Kidney (tissue), 14 donors: Measurements from ENCODE around the gene SP140L. TPM values are rescaled to one million over a fixed set of nuclear protein-coding genes. Genes with fewer than 3 reads are reported as not detected.

Experiments used
- DNase-seq, 5 donors: peaks; one replicate each; pipeline ENCODE4 v3.0.0-alpha.2; 2013 to 2020
- FAIRE-seq: peaks from 2 replicates; lab custom pipeline; 2012; peaks lifted over from hg19 to GRCh38; lab: Jason Lieb, UNC
- H3K27ac ChIP-seq, 2 donors: one replicate each; pipeline ENCODE4 v1.7.0; 2013; ENCODE audit warnings: low read depth in 2 of 2, low read length in 2 of 2, inconsistent platforms in 1 of 2
- H3K27me3 ChIP-seq: one replicate; pipeline ENCODE4 v1.7.1; 2013; ENCODE audit warnings: low read length, inconsistent platforms; ENCODE audit not compliant: control insufficient read depth, insufficient read depth
- H3K36me3 ChIP-seq, 3 donors: one replicate each; pipeline versions ENCODE4 v1.7.0 to v1.7.1; 2013; ENCODE audit warnings: low read length in 3 of 3, control low read depth in 1 of 3, inconsistent platforms in 1 of 3; ENCODE audit not compliant: insufficient read depth in 3 of 3, control insufficient read depth in 2 of 3
- H3K4me1 ChIP-seq, 3 donors: one replicate each; pipeline versions ENCODE4 v1.7.0 to v1.7.1; 2013; ENCODE audit warnings: low read length in 3 of 3, inconsistent platforms in 1 of 3, low read depth in 1 of 3; ENCODE audit not compliant: control insufficient read depth in 2 of 3, insufficient read depth in 2 of 3
- H3K4me3 ChIP-seq, 3 donors: one replicate each; pipeline versions ENCODE4 v1.7.0 to v1.8.1; 2013; ENCODE audit warnings: low read length in 3 of 3, control low read depth in 1 of 3, inconsistent platforms in 1 of 3
- H3K9ac ChIP-seq, 3 donors: one replicate each; pipeline versions ENCODE4 v1.7.0 to v1.7.1; 2013; ENCODE audit warnings: low read length in 3 of 3, control low read depth in 1 of 3, inconsistent platforms in 1 of 3
- H3K9me3 ChIP-seq, 3 donors: one replicate each; pipeline versions ENCODE4 v1.7.0 to v1.7.1; 2013; ENCODE audit warnings: low read length in 3 of 3, control low read depth in 1 of 3, inconsistent platforms in 1 of 3; ENCODE audit not compliant: control insufficient read depth in 2 of 3, insufficient read depth in 1 of 3
- CTCF ChIP-seq: IDR thresholded peaks from 3 replicates; pipeline ENCODE4 v1.5.1; 2012; ENCODE audit warnings: mild to moderate bottlenecking, moderate library complexity, borderline replicate concordance; ENCODE audit not compliant: insufficient read depth; ENCODE audit errors: extremely low read depth
- intact Hi-C: fragments of 100-400 bp; cut with DNase I; formaldehyde crosslinking; loops from one replicate; pipeline ENCODE4 v1.11.1; 2022
- polyA plus RNA-seq: library from polyadenylated mRNA; stranded (reverse); fragments of 350-450 nt; fragmentation: Illumina TruSeq; extraction: RNeasy Lipid Tissue Mini Kit (QIAGEN cat#74804); gene quantifications from one replicate; pipeline ENCODE4 v1.2.3, GENCODE V29; 2014; ENCODE audit warnings: low read depth, low replicate concordance; ENCODE audit not compliant: insufficient read depth
- total RNA-seq: library from RNA; stranded (reverse); fragmentation: NEBNext Ultra II Directional; extraction: Animal tissue kit (Norgen Biotek cat#: 25700); gene quantifications from one replicate; pipeline ENCODE4 v1.2.1, GENCODE V29; 2021
- donor health status: control.
- donor health status: control.
- donor health status: control.
- donor health status: control.
- donor health status: control.
- donor health status: DM: yes; HTN: yes; CAD: no.
- donor health status: Normal renal cell carcinoma (clear cell type).

The SP140L gene
- total and polyA plus RNA-seq, 2 donors from 2014 or later = 4.6 to 23.8 TPM

GRCh38 chr2:230412846-230413245, 85.9 kb downstream of the SP140L start:
- no peak for TF ChIP-seq CTCF
- DNase-seq (no peak), FAIRE-seq (no peak)
- H3K27ac ChIP-seq = no peak overlapping the region
- no peaks in the 10 kb centered on the region for H3K36me3 ChIP-seq
- no peaks in the 10 kb centered on the region for H3K27me3 ChIP-seq
- H3K4me1 ChIP-seq = peaks cover 0 to 29% (median 25%) of the 10 kb centered on the region in 3 donors
- no peaks in the 10 kb centered on the region for H3K9me3 ChIP-seq
- no peak overlapping the region for H3K9ac ChIP-seq
- H3K4me3 ChIP-seq = no peak overlapping the region
- intact Hi-C loops = no loop called here

DNA sequence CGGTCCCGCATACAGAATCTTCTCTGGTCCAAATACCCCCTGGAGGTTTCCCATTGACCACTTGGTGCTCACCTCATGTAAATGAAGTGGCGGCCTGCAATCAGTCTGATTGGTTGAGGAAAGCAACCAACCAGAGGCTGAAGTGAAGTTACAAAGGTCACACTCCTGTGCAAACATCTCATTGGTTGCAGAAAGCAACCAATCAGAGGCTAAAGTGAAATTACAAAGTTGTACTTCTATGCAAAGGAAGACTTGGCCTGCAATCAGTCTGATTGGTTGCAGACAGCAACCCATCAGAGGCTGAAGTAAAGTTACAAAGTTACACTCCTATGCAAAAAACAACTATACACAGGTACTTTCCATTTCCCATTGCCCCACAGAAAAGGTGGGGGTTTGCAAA, 86.5 kb downstream of the SP140L start:
- H3K4me3 ChIP-seq = no peak overlapping the region
- H3K9me3 ChIP-seq = no peaks in the 10 kb centered on the region
- no peaks in the 10 kb centered on the region for H3K27me3 ChIP-seq
- H3K4me1 ChIP-seq = peaks cover 0 to 34% (median 27%) of the 10 kb centered on the region in 3 donors
- intact Hi-C loops = no loop called here
- no peak for DNase-seq
- H3K9ac ChIP-seq = no peak overlapping the region
- no peak for FAIRE-seq
- TF ChIP-seq CTCF = no peak
- no peaks in the 10 kb centered on the region for H3K36me3 ChIP-seq
- no peak overlapping the region for H3K27ac ChIP-seq

GRCh38 chr2:230414302-230414701, 87.3 kb downstream of the SP140L start:
- Histone ChIP-seq H3K9me3 (no peaks in the 10 kb centered on the region), H3K27ac (no peak overlapping the region), H3K4me1 (peaks cover 0 to 30% (median 23%) of the 10 kb centered on the region in 3 donors), H3K27me3 (no peaks in the 10 kb centered on the region), H3K9ac (no peak overlapping the region), H3K36me3 (no peaks in the 10 kb centered on the region), H3K4me3 (no peak overlapping the region)
- no peak for DNase-seq
- no peak for TF ChIP-seq CTCF
- FAIRE-seq = no peak
- intact Hi-C loops = no loop called here

- DNase-seq (peak in 3 of 5 donors; percentile 44 to 91 (median 74)), FAIRE-seq (no peak)
- intact Hi-C loops = no loop called here
- Histone ChIP-seq H3K4me1 (peaks cover 0 to 24% (median 18%) of the 10 kb centered on the region in 3 donors), H3K9ac (peak within 1 kb of the TSS; percentile 54 to 82 (median 63)), H3K27ac (peak within 1 kb of the TSS; percentile 83 to 95), H3K4me3 (peak within 1 kb of the TSS; percentile 69 to 89 (median 86)), H3K27me3 (no peaks in the 10 kb centered on the region), H3K36me3 (no peaks in the 10 kb centered on the region), H3K9me3 (no peaks in the 10 kb centered on the region)
- no peak for TF ChIP-seq CTCF
Observed at GRCh38 chr2:230416061-230416721, 89.2 kb downstream of the SP140L start, which contains the start of gene SP100. SP100 (plus strand) TSS chr2:230416201; CDS start chr2:230416297, 96 bp downstream.
